GM12873 (cell line): Measurements from ENCODE around the gene MICU1.

ENCODE experiments used
- CTCF ChIP-seq: IDR thresholded peaks from 2 replicates; pipeline ENCODE4 v1.5.1; 2012; ENCODE audit warnings: low read depth, mild to moderate bottlenecking, moderate library complexity, low read length, control low read depth; ENCODE audit not compliant: insufficient read depth; ENCODE audit errors: missing control alignments

The MICU1 gene

GRCh38 chr10:72625608-72626443 is at the start of gene MICU1:
TSS of gene MICU1 (minus strand) at chr10:72626079. CDS start at chr10:72566793, 59,286 bp downstream.
- TF ChIP-seq CTCF, result no peak

GRCh38 chr10:72673280-72673679 is 47.4 kb upstream of the MICU1 start:
- TF ChIP-seq CTCF, result no peak

- no peak for TF ChIP-seq CTCF
Observed at GRCh38 chr10:72667207-72667864, 41.5 kb upstream of the MICU1 start.

- no peak for TF ChIP-seq CTCF
Observed at GRCh38 chr10:72665925-72666324, 40.0 kb upstream of the MICU1 start.

GRCh38 chr10:72663971-72664370 is 38.1 kb upstream of the MICU1 start:
- TF ChIP-seq CTCF, result no peak

- no peak for TF ChIP-seq CTCF
Observed at GRCh38 chr10:72661431-72661830, 35.6 kb upstream of the MICU1 start.

- TF ChIP-seq CTCF, result no peak
Observed at GRCh38 chr10:72660220-72660619, 34.3 kb upstream of the MICU1 start.
